HCT116 (cell line): ENCODE results near the gene UBTD2. TPM values are rescaled to one million over a fixed set of nuclear protein-coding genes. Genes with fewer than 3 reads are reported as not detected.

Experiments used
- ATAC-seq: fragments of 200-7000 bp; cut with Tn5 transposase; 2 replicates; pipeline ENCODE4 v1.9.1; 2020; ENCODE audit warnings: mild to moderate bottlenecking, moderate library complexity
- BruUV-seq: library from RNA; stranded (reverse); fragments of 400-500 nt; replicated peaks from 2 replicates; lab custom pipeline; 2021; lab: Mats Ljungman, UMichigan
- CTCF ChIA-PET: fragments of 300-600 bp; sonication (Branson Sonifier 250); formaldehyde crosslinking; loops from one replicate; lab custom pipeline; 2021; ENCODE audit warnings: antibody characterized with exemption; lab: Charles Lee
- POLR2A ChIA-PET: fragments of 300-600, 350-600 bp; sonication (Branson Sonifier 250); formaldehyde crosslinking; loops from one replicate; lab custom pipeline; 2021; ENCODE audit warnings: antibody characterized with exemption; lab: Charles Lee
- RAD21 ChIA-PET, 2 experiments: fragments of 300-600 bp; sonication (Branson Sonifier 250); formaldehyde crosslinking; loops; one replicate each; lab custom pipeline; 2023; ENCODE audit warnings: low total read pairs in 2 of 2; ENCODE audit not compliant: uncharacterized antibody in 2 of 2, unreplicated experiment in 2 of 2, low non-redundant PET in 1 of 2; lab: Charles Lee
- DNase-seq: peaks from one replicate; pipeline ENCODE4 v3.0.0-alpha.2; 2010; ENCODE audit warnings: low read depth, low spot score
- H2AFZ ChIP-seq: fragments of 200-600 bp; shearing (Covaris generic), sonication (generic); 2 replicates; pipeline ENCODE4 v1.6.1; 2017; ENCODE audit warnings: low read depth, mixed run types, mixed read lengths, antibody characterized with exemption, low read length; ENCODE audit not compliant: poor library complexity, severe bottlenecking
- H3K27ac ChIP-seq: 2 replicates; pipeline ENCODE4 v1.5.1; 2012; ENCODE audit warnings: low read depth, low read length
- H3K27me3 ChIP-seq: fragments of 200-600 bp; sonication (generic); 2 replicates; pipeline ENCODE4 v1.6.1; 2016; ENCODE audit warnings: mixed run types, low read length, mixed read lengths; ENCODE audit not compliant: insufficient read depth
- H3K36me3 ChIP-seq, 2 experiments: fragments of 200-500 bp in 1 of 2; fragments of 200-600 bp in 1 of 2; sonication (Bioruptor generic) in 1 of 2; sonication (generic) in 1 of 2; 2 replicates each; pipeline versions ENCODE4 v1.5.1 to v1.6.1; 2014 to 2016; ENCODE audit warnings: low read length in 2 of 2, inconsistent platforms in 1 of 2, mixed read lengths in 1 of 2, mixed run types in 1 of 2; ENCODE audit not compliant: insufficient read depth in 2 of 2, control insufficient read depth in 1 of 2
- H3K4me1 ChIP-seq, 2 experiments: fragments of 200-600 bp in 1 of 2; sonication (generic) in 1 of 2; 2 replicates each; pipeline versions ENCODE4 v1.5.1 to v1.6.1; 2012 to 2017; ENCODE audit warnings: low read length in 2 of 2, inconsistent platforms in 1 of 2, mild to moderate bottlenecking in 1 of 2, mixed read lengths in 1 of 2, mixed run types in 1 of 2, moderate library complexity in 1 of 2; ENCODE audit not compliant: insufficient read depth in 2 of 2, control insufficient read depth in 1 of 2
- H3K4me2 ChIP-seq: fragments of 200-600 bp; sonication (generic); 2 replicates; pipeline ENCODE4 v1.6.1; 2017; ENCODE audit warnings: mixed run types, low read length, mixed read lengths
- H3K4me3 ChIP-seq, 2 experiments: fragments of 200-600 bp in 1 of 2; sonication (generic) in 1 of 2; replicated peaks in 1 of 2; 2 replicates each; pipeline ENCODE4 v1.5.1; 2011 to 2016; ENCODE audit warnings: low read length in 2 of 2, control low read depth in 1 of 2, low read depth in 1 of 2, mild to moderate bottlenecking in 1 of 2, mixed read lengths in 1 of 2, mixed run types in 1 of 2
- H3K79me2 ChIP-seq: fragments of 200-600 bp; sonication (generic); 2 replicates; pipeline ENCODE4 v1.6.1; 2017; ENCODE audit warnings: mild to moderate bottlenecking, mixed run types, low read length, moderate library complexity, mixed read lengths; ENCODE audit not compliant: insufficient read depth
- H3K9ac ChIP-seq: fragments of 200-600 bp; sonication (generic); 2 replicates; pipeline ENCODE4 v1.6.1; 2016; ENCODE audit warnings: low read length, mixed read lengths
- H3K9me2 ChIP-seq: fragments of 200-600 bp; sonication (generic), shearing (Covaris generic); 2 replicates; pipeline ENCODE4 v1.6.1; 2017; ENCODE audit warnings: mixed run types, mild to moderate bottlenecking, moderate library complexity; ENCODE audit not compliant: insufficient read depth
- H3K9me3 ChIP-seq, 2 experiments: fragments of 200-500 bp in 1 of 2; fragments of 200-600 bp in 1 of 2; sonication (Bioruptor generic) in 1 of 2; sonication (generic) in 1 of 2; 2 replicates each; pipeline ENCODE4 v1.6.1; 2014 to 2017; ENCODE audit warnings: low read length in 2 of 2, mixed read lengths in 2 of 2, inconsistent platforms in 1 of 2, low read depth in 1 of 2, mild to moderate bottlenecking in 1 of 2, mixed run types in 1 of 2, moderate library complexity in 1 of 2; ENCODE audit not compliant: control insufficient read depth in 1 of 2, insufficient read depth in 1 of 2
- H4K20me1 ChIP-seq: fragments of 200-600 bp; sonication (generic), shearing (Covaris generic); 2 replicates; pipeline ENCODE4 v1.6.1; 2017; ENCODE audit warnings: mixed run types, mild to moderate bottlenecking, moderate library complexity; ENCODE audit not compliant: insufficient read depth
- ATF3 ChIP-seq: IDR thresholded peaks from 2 replicates; pipeline ENCODE4 v1.6.1; 2012
- CBX3 ChIP-seq: IDR thresholded peaks from 2 replicates; pipeline ENCODE4 v1.6.1; 2012; ENCODE audit warnings: low read depth
- EGR1 ChIP-seq: IDR thresholded peaks from 2 replicates; pipeline ENCODE4 v1.6.1; 2012; ENCODE audit warnings: low read depth
- ELF1 ChIP-seq: IDR thresholded peaks from 2 replicates; pipeline ENCODE4 v1.6.1; 2012; ENCODE audit warnings: low read depth, borderline replicate concordance
- EZH2 ChIP-seq: fragments of 200-600 bp; sonication (generic); IDR thresholded peaks from 2 replicates; pipeline ENCODE4 v1.6.1; 2017; ENCODE audit warnings: antibody characterized with exemption, mixed run types
- EZH2phosphoT487 ChIP-seq: fragments of 200-600 bp; IDR thresholded peaks from 2 replicates; pipeline ENCODE4 v1.6.1; 2018; ENCODE audit warnings: antibody characterized with exemption, borderline replicate concordance
- FOSL1 ChIP-seq: IDR thresholded peaks from 2 replicates; pipeline ENCODE4 v1.6.1; 2012; ENCODE audit warnings: low read depth
- JUND ChIP-seq: IDR thresholded peaks from 2 replicates; pipeline ENCODE4 v1.6.1; 2012
- POLR2A ChIP-seq: IDR thresholded peaks from 2 replicates; pipeline ENCODE4 v1.7.0; 2011; ENCODE audit warnings: borderline replicate concordance; ENCODE audit not compliant: insufficient read depth, insufficient read length; ENCODE audit errors: extremely low read depth
- RAD21 ChIP-seq: IDR thresholded peaks from 2 replicates; pipeline ENCODE4 v1.6.1; 2012; ENCODE audit warnings: low read depth, mild to moderate bottlenecking
- REST ChIP-seq: IDR thresholded peaks from 2 replicates; pipeline ENCODE4 v1.6.1; 2012; ENCODE audit warnings: low read depth
- SIN3A ChIP-seq: IDR thresholded peaks from 2 replicates; pipeline ENCODE4 v1.6.1; 2012; ENCODE audit warnings: low read depth
- SRF ChIP-seq: IDR thresholded peaks from 2 replicates; pipeline ENCODE4 v1.6.1; 2012; ENCODE audit warnings: low read depth
- TCF7L2 ChIP-seq: IDR thresholded peaks from 2 replicates; pipeline ENCODE4 v1.7.0; 2011; ENCODE audit warnings: borderline replicate concordance, inconsistent platforms; ENCODE audit not compliant: insufficient read depth, insufficient read length; ENCODE audit errors: extremely low read depth
- YY1 ChIP-seq: IDR thresholded peaks from 2 replicates; pipeline ENCODE4 v1.6.1; 2011; ENCODE audit warnings: low read length, low read depth, moderate library complexity, mild to moderate bottlenecking; ENCODE audit not compliant: insufficient replicate concordance; ENCODE audit errors: extremely low read depth
- ZBTB33 ChIP-seq: IDR thresholded peaks from 2 replicates; pipeline ENCODE4 v1.6.1; 2011; ENCODE audit warnings: mild to moderate bottlenecking, low read length, moderate library complexity; ENCODE audit not compliant: insufficient replicate concordance; ENCODE audit errors: extremely low read depth
- ZFX ChIP-seq: fragments of 450-650 bp; IDR thresholded peaks from 2 replicates; pipeline ENCODE4 v1.6.1; 2017
- ZNF274 ChIP-seq: fragments of 200-500 bp; sonication (Bioruptor generic); IDR thresholded peaks from 2 replicates; pipeline ENCODE4 v1.6.1; 2014; ENCODE audit warnings: mild to moderate bottlenecking, low read depth, low read length, inconsistent platforms
- intact Hi-C: fragments of 100-400 bp; cut with micrococcal nuclease; formaldehyde crosslinking; loops from 2 replicates; pipeline ENCODE4 v1.10.0; 2022
- total RNA-seq: library from RNA; stranded (reverse); gene quantifications from one replicate; pipeline ENCODE4 v1.2.1, GENCODE V29; 2021; ENCODE audit not compliant: unreplicated experiment
- TF ChIP-seq, protein P1 (sequence below), 3 experiments: fragments of 200-600 bp in 1 of 3; sonication (generic) in 1 of 3; IDR thresholded peaks in 2 of 3; conservative IDR thresholded peaks in 1 of 3; 2 replicates each; pipeline ENCODE4 v1.5.1; 2012 to 2017; ENCODE audit warnings: low read depth in 2 of 3, low read length in 2 of 3, antibody characterized with exemption in 1 of 3, borderline replicate concordance in 1 of 3, control low read depth in 1 of 3, mild to moderate bottlenecking in 1 of 3, mixed read lengths in 1 of 3, mixed run types in 1 of 3, moderate library complexity in 1 of 3; ENCODE audit not compliant: insufficient read depth in 1 of 3
- TF ChIP-seq, protein P2 (sequence below): IDR thresholded peaks from 2 replicates; pipeline ENCODE4 v1.6.1; 2012

The UBTD2 gene
- total RNA-seq, 1 experiment from 2014 or later, result 15.9 TPM

GRCh38 chr5:172245046-172245445 is 38.5 kb downstream of the UBTD2 start:
- H3K9me3 ChIP-seq, result no peaks in the 10 kb centered on the region
- H4K20me1 ChIP-seq, result peaks cover 4% of the 10 kb centered on the region; the same call in 1 of the 2 replicates
- peaks cover 7% of the 10 kb centered on the region for H3K79me2 ChIP-seq
- DNase-seq, result no peak
- ChIA-PET POLR2A (no interaction called here), CTCF (no interaction called here), RAD21 (no interaction called here)
- no peak for TF ChIP-seq FOSL1
- no peak for TF ChIP-seq YY1
- TF ChIP-seq ZNF274, result no peak
- no peak for TF ChIP-seq ELF1
- TF ChIP-seq REST, result no peak
- TF ChIP-seq, protein P1, sequence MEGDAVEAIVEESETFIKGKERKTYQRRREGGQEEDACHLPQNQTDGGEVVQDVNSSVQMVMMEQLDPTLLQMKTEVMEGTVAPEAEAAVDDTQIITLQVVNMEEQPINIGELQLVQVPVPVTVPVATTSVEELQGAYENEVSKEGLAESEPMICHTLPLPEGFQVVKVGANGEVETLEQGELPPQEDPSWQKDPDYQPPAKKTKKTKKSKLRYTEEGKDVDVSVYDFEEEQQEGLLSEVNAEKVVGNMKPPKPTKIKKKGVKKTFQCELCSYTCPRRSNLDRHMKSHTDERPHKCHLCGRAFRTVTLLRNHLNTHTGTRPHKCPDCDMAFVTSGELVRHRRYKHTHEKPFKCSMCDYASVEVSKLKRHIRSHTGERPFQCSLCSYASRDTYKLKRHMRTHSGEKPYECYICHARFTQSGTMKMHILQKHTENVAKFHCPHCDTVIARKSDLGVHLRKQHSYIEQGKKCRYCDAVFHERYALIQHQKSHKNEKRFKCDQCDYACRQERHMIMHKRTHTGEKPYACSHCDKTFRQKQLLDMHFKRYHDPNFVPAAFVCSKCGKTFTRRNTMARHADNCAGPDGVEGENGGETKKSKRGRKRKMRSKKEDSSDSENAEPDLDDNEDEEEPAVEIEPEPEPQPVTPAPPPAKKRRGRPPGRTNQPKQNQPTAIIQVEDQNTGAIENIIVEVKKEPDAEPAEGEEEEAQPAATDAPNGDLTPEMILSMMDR (IDR thresholded peaks at IDR 0.05 in 2 of 3, conservative IDR thresholded peaks at IDR 0.05 in 1 of 3; ENCODE audit: borderline replicate concordance in 1 of 3, insufficient read depth in 1 of 3, low read depth in 2 of 3, low read length in 2 of 3), result no peak
- TF ChIP-seq POLR2A, result no peak
- no peak for TF ChIP-seq SIN3A
- TF ChIP-seq RAD21, result no peak
- TF ChIP-seq CBX3, result no peak
- TF ChIP-seq ZBTB33, result no peak
- no peak for TF ChIP-seq TCF7L2
- TF ChIP-seq JUND, result no peak
- no peak for TF ChIP-seq ZFX
- TF ChIP-seq, protein P2, sequence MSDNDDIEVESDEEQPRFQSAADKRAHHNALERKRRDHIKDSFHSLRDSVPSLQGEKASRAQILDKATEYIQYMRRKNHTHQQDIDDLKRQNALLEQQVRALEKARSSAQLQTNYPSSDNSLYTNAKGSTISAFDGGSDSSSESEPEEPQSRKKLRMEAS, result no peak
- TF ChIP-seq EGR1, result no peak
- no peak for TF ChIP-seq SRF
- no peak for TF ChIP-seq ATF3
- TF ChIP-seq EZH2, result no peak
- TF ChIP-seq EZH2phosphoT487, result no peak
- H3K27ac ChIP-seq, result no peak overlapping the region
- H3K4me2 ChIP-seq, result no peak overlapping the region
- H2AFZ ChIP-seq, result no peak overlapping the region
- H3K27me3 ChIP-seq, result no peaks in the 10 kb centered on the region
- H3K9me2 ChIP-seq, result no peaks in the 10 kb centered on the region
- intact Hi-C loops, result no loop called here
- ATAC-seq, result no peak
- H3K36me3 ChIP-seq, result no peaks in the 10 kb centered on the region
- H3K4me3 ChIP-seq, result no peak overlapping the region
- no TSS peak for BruUV-seq
- H3K4me1 ChIP-seq, result no peaks in the 10 kb centered on the region
- H3K9ac ChIP-seq, result no peak overlapping the region
